Sigmoid colon (tissue), 7 donors: Measurements from ENCODE around the gene ESYT2. TPM values are rescaled to one million over a fixed set of nuclear protein-coding genes. Genes with fewer than 3 reads are reported as not detected.

ENCODE experiments used
- DNase-seq: peaks from one replicate; pipeline ENCODE4 v3.0.0-alpha.2; 2019
- H3K27ac ChIP-seq, 4 donors: fragments of 200-600 bp; sonication (generic); one replicate each; pipeline ENCODE4 v1.5.1; 2016 to 2019; ENCODE audit warnings: mild to moderate bottlenecking in 1 of 4
- H3K27me3 ChIP-seq, 3 donors: fragments of 200-600 bp; sonication (generic); one replicate each; pipeline ENCODE4 v1.5.1; 2019; ENCODE audit warnings: mild to moderate bottlenecking in 1 of 3
- H3K36me3 ChIP-seq, 4 donors: fragments of 200-600 bp; sonication (generic); one replicate each; pipeline ENCODE4 v1.5.1; 2016 to 2019
- H3K4me1 ChIP-seq, 4 donors: fragments of 200-600 bp; sonication (generic); one replicate each; pipeline ENCODE4 v1.5.1; 2017 to 2019
- H3K4me3 ChIP-seq, 4 donors: fragments of 200-600 bp; sonication (generic); one replicate each; pipeline ENCODE4 v1.5.1; 2017 to 2019; ENCODE audit warnings: mild to moderate bottlenecking in 2 of 4, moderate library complexity in 1 of 4
- H3K9me3 ChIP-seq, 4 donors: fragments of 200-600 bp in 3 of 4; sonication (generic) in 3 of 4; one replicate each; pipeline versions ENCODE4 v1.5.1 to v1.6.1; 2013 to 2019
- CTCF ChIP-seq, 4 experiments: fragments of 450-650 bp in 3 of 4; fragments of 200-600 bp in 1 of 4; IDR thresholded peaks; one replicate each; pipeline ENCODE4 v1.5.1; 2016 to 2019; ENCODE audit warnings: antibody characterized with exemption in 4 of 4, mild to moderate bottlenecking in 3 of 4, moderate library complexity in 2 of 4
- EP300 ChIP-seq, 4 donors: sonication (generic); formaldehyde crosslinking; IDR thresholded peaks; one replicate each; pipeline ENCODE4 v1.6.1; 2017; ENCODE audit warnings: antibody characterized with exemption in 4 of 4
- POLR2A ChIP-seq, 2 donors: fragments of 450-650 bp; IDR thresholded peaks; one replicate each; pipeline ENCODE4 v1.6.1; 2016; ENCODE audit warnings: antibody characterized with exemption in 2 of 2, mild to moderate bottlenecking in 2 of 2, moderate library complexity in 2 of 2
- POLR2AphosphoS5 ChIP-seq, 4 donors: sonication (generic); formaldehyde crosslinking; IDR thresholded peaks; one replicate each; pipeline ENCODE4 v1.6.1; 2017; ENCODE audit warnings: antibody characterized with exemption in 4 of 4
- WGBS, 2 donors: extraction: QIAGEN DNeasy Blood & Tissue Kit; methylation state at CpG; one replicate each; pipeline ENCODE4 v1.1.7; 2013; 5-methylcytosine and 5-hydroxymethylcytosine counted together
- intact Hi-C: fragments of 100-400 bp; cut with DNase I; formaldehyde crosslinking; loops from one replicate; pipeline ENCODE4 v1.15.1; 2023
- polyA plus RNA-seq, 3 donors: library from polyadenylated mRNA; stranded (reverse); fragments of 200-250 nt; gene quantifications; one replicate each; pipeline ENCODE4 v1.2.3, GENCODE V29; 2013
- total RNA-seq, 4 donors: library from RNA; depleted of rRNA; stranded (reverse); fragments of >200 nt; gene quantifications; one replicate each; pipeline ENCODE4 v1.1.0, GENCODE V29; 2016
- donor health status: healthy with polysubstance abuse.
- donor health status: Bipolar disorder and iron deficiency.
- donor health status: healthy.

The ESYT2 gene
- total and polyA plus RNA-seq, 7 donors, result 6.9 to 127 (median 105) TPM

GRCh38 chr7:158702944-158703343, 126.4 kb downstream of the ESYT2 start:
- no peak for DNase-seq
- Histone ChIP-seq H3K27ac (no peak overlapping the region), H3K27me3 (no peaks in the 10 kb centered on the region), H3K4me3 (no peak overlapping the region), H3K36me3 (no peaks in the 10 kb centered on the region), H3K9me3 (no peaks in the 10 kb centered on the region), H3K4me1 (peaks cover 0 to 18% (median 13%) of the 10 kb centered on the region in 4 donors)
- intact Hi-C loops, result no loop called here
- no peak for TF ChIP-seq CTCF (IDR thresholded peaks at IDR 0.05)
- no peak for TF ChIP-seq POLR2AphosphoS5 (IDR thresholded peaks at IDR 0.05)
- TF ChIP-seq POLR2A (IDR thresholded peaks at IDR 0.05), result no peak
- no peak for TF ChIP-seq EP300 (IDR thresholded peaks at IDR 0.05)
- WGBS, 2 donors, result 67 to 78% methylated on average over 3 of the region's 3 CpGs

- intact Hi-C loops, result no loop called here
- no peak for TF ChIP-seq POLR2AphosphoS5 (IDR thresholded peaks at IDR 0.05)
- TF ChIP-seq POLR2A (IDR thresholded peaks at IDR 0.05), result no peak
- no peak for TF ChIP-seq CTCF (IDR thresholded peaks at IDR 0.05)
- no peak for TF ChIP-seq EP300 (IDR thresholded peaks at IDR 0.05)
- Histone ChIP-seq H3K36me3 (no peaks in the 10 kb centered on the region), H3K27me3 (no peaks in the 10 kb centered on the region), H3K27ac (no peak overlapping the region), H3K4me1 (peaks cover 0 to 18% (median 13%) of the 10 kb centered on the region in 4 donors), H3K4me3 (no peak overlapping the region), H3K9me3 (no peaks in the 10 kb centered on the region)
- DNase-seq, result no peak
- WGBS, 2 donors, result 75% methylated on average over 4 of the region's 4 CpGs
Observed at GRCh38 chr7:158702196-158702595, 127.1 kb downstream of the ESYT2 start.

- Histone ChIP-seq H3K9me3 (no peaks in the 10 kb centered on the region), H3K36me3 (no peaks in the 10 kb centered on the region), H3K27ac (no peak overlapping the region), H3K4me3 (no peak overlapping the region), H3K4me1 (peaks cover 0 to 21% (median 12%) of the 10 kb centered on the region in 4 donors), H3K27me3 (no peaks in the 10 kb centered on the region)
- intact Hi-C loops, result no loop called here
- no peak for DNase-seq
- 92% methylated on average over 5 of the region's 5 CpGs for WGBS, 2 donors
- TF ChIP-seq CTCF (IDR thresholded peaks at IDR 0.05) (no peak), POLR2AphosphoS5 (IDR thresholded peaks at IDR 0.05) (no peak), EP300 (IDR thresholded peaks at IDR 0.05) (no peak), POLR2A (IDR thresholded peaks at IDR 0.05) (no peak)
Observed at GRCh38 chr7:158700008-158700407, 129.3 kb downstream of the ESYT2 start.

- no peaks in the 10 kb centered on the region for H3K36me3 ChIP-seq
- WGBS, 2 donors, result 2 to 3% methylated on average over 1 of the region's 1 CpG
- intact Hi-C loops, result no loop called here
Observed at GRCh38 chr7:158699341-158699740, 130.0 kb downstream of the ESYT2 start.

More at GRCh38 chr7:158699341-158699740, 130.0 kb downstream of the ESYT2 start:
- H3K27ac ChIP-seq, result no peak overlapping the region
- no peaks in the 10 kb centered on the region for H3K27me3 ChIP-seq
- no peaks in the 10 kb centered on the region for H3K9me3 ChIP-seq
- H3K4me3 ChIP-seq, result no peak overlapping the region
- TF ChIP-seq POLR2A (IDR thresholded peaks at IDR 0.05), result no peak
- no peak for TF ChIP-seq POLR2AphosphoS5 (IDR thresholded peaks at IDR 0.05)
- no peak for TF ChIP-seq EP300 (IDR thresholded peaks at IDR 0.05)
- no peak for TF ChIP-seq CTCF (IDR thresholded peaks at IDR 0.05)
- H3K4me1 ChIP-seq, result peaks cover 0 to 20% (median 12%) of the 10 kb centered on the region in 4 donors
- DNase-seq, result no peak
